GM18867 (cell line): ENCODE measurements around the gene LIMS4.
"Not testable (repeated sequence)": the region's sequence is repeated elsewhere in the genome, so short reads cannot be mapped to it uniquely, and the experiment has no call there.

Experiments used
- ATAC-seq: cut with Tn5 transposase; IDR thresholded peaks from one replicate; pipeline ENCODE4 v1.9.1; 2021; ENCODE audit warnings: mild to moderate bottlenecking, moderate library complexity; ENCODE audit not compliant: unreplicated experiment

The LIMS4 gene

GRCh38 chr2:110450951-110451350, 21.7 kb downstream of the LIMS4 start:
- not testable (repeated sequence) for ATAC-seq

GRCh38 chr2:110449127-110449947, 23.3 kb downstream of the LIMS4 start:
- not testable (repeated sequence) for ATAC-seq

GRCh38 chr2:110446644-110447043, 26.0 kb downstream of the LIMS4 start:
- not testable (repeated sequence) for ATAC-seq

- ATAC-seq, result not testable (repeated sequence)
Observed at GRCh38 chr2:110443305-110444005, 29.2 kb downstream of the LIMS4 start.

GRCh38 chr2:110441905-110442304, 30.7 kb downstream of the LIMS4 start:
- not testable (repeated sequence) for ATAC-seq

GRCh38 chr2:110434565-110434964, 38.1 kb downstream of the LIMS4 start:
- ATAC-seq, result not testable (repeated sequence)

GRCh38 chr2:110425725-110426124, 46.9 kb downstream of the LIMS4 start:
- not testable (repeated sequence) for ATAC-seq

GRCh38 chr2:110424421-110424820, 48.2 kb downstream of the LIMS4 start:
- ATAC-seq, result not testable (repeated sequence)

GRCh38 chr2:110423574-110423962, 49.0 kb downstream of the LIMS4 start:
- ATAC-seq, result not testable (repeated sequence)

- not testable (repeated sequence) for ATAC-seq
Observed at GRCh38 chr2:110422852-110423573, 49.6 kb downstream of the LIMS4 start.

- not testable (repeated sequence) for ATAC-seq
Observed at GRCh38 chr2:110420641-110421354, 51.8 kb downstream of the LIMS4 start.

GRCh38 chr2:110407142-110407541, 65.5 kb downstream of the LIMS4 start:
- ATAC-seq, result not testable (repeated sequence)

GRCh38 chr2:110404988-110405387, 67.6 kb downstream of the LIMS4 start:
- ATAC-seq, result not testable (repeated sequence)

GRCh38 chr2:110404246-110404645, 68.4 kb downstream of the LIMS4 start:
- ATAC-seq, result not testable (repeated sequence)

GRCh38 chr2:110401001-110401618, 71.5 kb downstream of the LIMS4 start:
- ATAC-seq, result peak; percentile 87

- ATAC-seq, result not testable (repeated sequence)
Observed at GRCh38 chr2:110399378-110399777, 73.2 kb downstream of the LIMS4 start.

GRCh38 chr2:110395990-110396389, 76.6 kb downstream of the LIMS4 start:
- not testable (repeated sequence) for ATAC-seq
